ENCODE measurements around the gene MBTD1. TPM values are rescaled to one million over a fixed set of nuclear protein-coding genes. Genes with fewer than 3 reads are reported as not detected.

The MBTD1 gene
- total and polyA plus RNA-seq, 2 of the 8 experiments (the other 6 are each of a cell fraction or from before 2014, with no cell fraction given) = 20.3 to 51.4 TPM

DNA sequence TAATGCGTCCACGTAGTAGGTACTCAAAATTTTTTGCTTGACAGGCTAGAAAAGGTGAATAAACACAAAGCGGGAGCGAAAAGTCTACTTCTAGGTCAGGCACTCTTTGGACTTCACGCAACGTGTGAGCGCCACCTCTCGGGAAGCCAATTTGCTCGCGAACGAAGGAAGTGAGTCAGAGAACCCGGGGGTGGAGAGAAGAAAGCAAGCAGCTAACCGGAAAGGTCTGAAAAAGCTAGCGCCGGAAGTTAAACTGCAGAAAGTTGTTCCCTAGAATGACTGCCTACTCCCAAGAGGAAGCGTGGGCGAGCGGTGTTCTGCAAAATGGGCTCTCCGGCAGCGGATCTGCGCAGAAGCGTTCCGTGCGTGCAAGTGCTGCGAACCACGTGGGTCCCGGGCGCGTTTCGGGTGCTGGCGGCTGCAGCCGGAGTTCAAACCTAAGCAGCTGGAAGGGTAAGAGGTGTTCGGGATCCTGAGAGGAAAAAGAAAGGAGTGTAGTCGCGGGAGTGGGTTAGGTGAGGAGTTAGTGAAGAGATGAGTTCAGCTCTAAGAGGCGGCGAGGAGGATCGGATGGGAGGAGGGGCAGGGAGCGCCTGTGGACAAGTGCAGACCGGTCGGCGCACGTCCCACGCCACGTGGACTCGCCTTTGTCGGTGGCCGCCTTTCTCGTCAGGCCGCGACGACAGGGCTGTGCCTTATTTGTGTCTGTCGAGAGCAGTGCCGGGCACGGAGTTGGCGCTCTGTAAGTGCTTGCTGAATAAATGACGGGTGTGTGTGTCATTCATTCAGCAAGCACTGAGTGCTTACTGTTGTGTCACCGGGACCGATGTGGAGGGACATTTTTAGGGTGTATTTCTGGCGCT, 106.4 kb downstream of the MBTD1 start, which contains the start of gene NME1 (continued):
- TF ChIP-seq POLR2AphosphoS5 (IDR thresholded peaks at IDR 0.05; ENCODE audit: low read depth, low read length) (peak; percentile 95), HDAC6 (IDR thresholded peaks at IDR 0.05; ENCODE audit: low read depth, low read length) (no peak), SP4 (IDR thresholded peaks at IDR 0.05; ENCODE audit: low read length) (peak; percentile 95), HDAC2 (IDR thresholded peaks at IDR 0.05; ENCODE audit: borderline replicate concordance in 1 of 2, low read depth in 2 of 2, low read length in 2 of 2) (peak; percentile 77 to 87; a peak in 2 of 4 replicates), SIN3A (conservative IDR thresholded peaks at IDR 0.05 in 1 of 2, IDR thresholded peaks at IDR 0.05 in 1 of 2; ENCODE audit: low read depth in 1 of 2, low read length in 2 of 2) (peak; percentile 97 to 100), YY1 (IDR thresholded peaks at IDR 0.05; ENCODE audit: low read depth, low read length) (peak; percentile 76; the same call in 1 of the 2 replicates), CTBP2 (IDR thresholded peaks at IDR 0.05; ENCODE audit: borderline replicate concordance, insufficient read depth, insufficient read length, low read length) (peak; percentile 95), RBBP5 (IDR thresholded peaks at IDR 0.05; ENCODE audit: borderline replicate concordance, low read depth, low read length) (peak; percentile 81; the same call in 1 of the 2 replicates), TAF7 (optimal IDR thresholded peaks at IDR 0.05; ENCODE audit: borderline replicate concordance, low read depth, low read length) (peak; percentile 88), EP300 (IDR thresholded peaks at IDR 0.05; ENCODE audit: borderline replicate concordance in 1 of 2, low read depth in 2 of 2, low read length in 2 of 2) (peak; percentile 47 to 85; a peak in 2 of 3 replicates), POLR2A (IDR thresholded peaks at IDR 0.05; ENCODE audit: control extremely low read depth in 1 of 2, low read depth in 2 of 2, low read length in 2 of 2) (peak; percentile 84 to 88), SP1 (IDR thresholded peaks at IDR 0.05; ENCODE audit: low read depth, low read length) (peak; percentile 84), SIRT6 (IDR thresholded peaks at IDR 0.05; ENCODE audit: low read length) (no peak), RAD21 (IDR thresholded peaks at IDR 0.05 in 1 of 2, conservative IDR thresholded peaks at IDR 0.05 in 1 of 2; ENCODE audit: low read depth in 2 of 2, low read length in 2 of 2) (peak; percentile 85 to 87), KDM5A (IDR thresholded peaks at IDR 0.05; ENCODE audit: low read length) (peak; percentile 86), GTF2F1 (IDR thresholded peaks at IDR 0.05; ENCODE audit: borderline replicate concordance, low read depth, low read length) (0 out of 2 replicates have a peak, but pooled peaks have one; percentile 79), EZH2 (IDR thresholded peaks at IDR 0.05; ENCODE audit: low read depth, low read length, severe bottlenecking) (no peak), FOSL1 (IDR thresholded peaks at IDR 0.05; ENCODE audit: insufficient read depth, low read depth, low read length) (no peak), MAFK (IDR thresholded peaks at IDR 0.05; ENCODE audit: low read depth, low read length) (no peak)
- TF ChIP-seq, protein P1, sequence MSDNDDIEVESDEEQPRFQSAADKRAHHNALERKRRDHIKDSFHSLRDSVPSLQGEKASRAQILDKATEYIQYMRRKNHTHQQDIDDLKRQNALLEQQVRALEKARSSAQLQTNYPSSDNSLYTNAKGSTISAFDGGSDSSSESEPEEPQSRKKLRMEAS (IDR thresholded peaks at IDR 0.05) = peak; percentile 100
- TF ChIP-seq, protein P2, sequence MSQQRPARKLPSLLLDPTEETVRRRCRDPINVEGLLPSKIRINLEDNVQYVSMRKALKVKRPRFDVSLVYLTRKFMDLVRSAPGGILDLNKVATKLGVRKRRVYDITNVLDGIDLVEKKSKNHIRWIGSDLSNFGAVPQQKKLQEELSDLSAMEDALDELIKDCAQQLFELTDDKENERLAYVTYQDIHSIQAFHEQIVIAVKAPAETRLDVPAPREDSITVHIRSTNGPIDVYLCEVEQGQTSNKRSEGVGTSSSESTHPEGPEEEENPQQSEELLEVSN (IDR thresholded peaks at IDR 0.05) = peak; percentile 63; the same call in 1 of the 2 replicates
